OCI-LY3 (cell line): ENCODE measurements around the gene SERBP1.

Experiments
- H2AFZ ChIP-seq: fragments of 200-600, 300-600 bp; shearing (Covaris generic); 2 replicates; pipeline ENCODE4 v1.6.0; 2014; ENCODE audit warnings: antibody characterized with exemption, low read depth, low read length
- H3K27ac ChIP-seq: fragments of 200-600, 300-600 bp; sonication (generic); 2 replicates; pipeline ENCODE4 v1.5.1; 2014; ENCODE audit warnings: mild to moderate bottlenecking, low read length, moderate library complexity, mixed read lengths
- H3K27me3 ChIP-seq: fragments of 200-600, 300-600 bp; sonication (generic); 2 replicates; pipeline ENCODE4 v1.6.1; 2014; ENCODE audit warnings: low read depth, low read length, mixed read lengths
- H3K36me3 ChIP-seq: fragments of 200-600, 300-600 bp; sonication (generic); replicated peaks from 2 replicates; pipeline ENCODE3; 2014; ENCODE audit warnings: low read depth, low read length, mixed read lengths
- H3K4me1 ChIP-seq: fragments of 300-600, 200-600 bp; sonication (generic); 2 replicates; pipeline ENCODE4 v1.6.1; 2014; ENCODE audit warnings: low read length, mixed read lengths
- H3K4me2 ChIP-seq: fragments of 200-600, 300-600 bp; sonication (generic); 2 replicates; pipeline ENCODE4 v1.6.1; 2014; ENCODE audit warnings: low read length, mixed read lengths
- H3K4me3 ChIP-seq: fragments of 300-600, 200-600 bp; sonication (generic); 2 replicates; pipeline ENCODE4 v1.5.1; 2014; ENCODE audit warnings: antibody characterized with exemption, mild to moderate bottlenecking, low read length, moderate library complexity
- H3K79me2 ChIP-seq: fragments of 300-600, 200-600 bp; shearing (Covaris generic); 2 replicates; pipeline ENCODE4 v1.6.1; 2014; ENCODE audit warnings: mild to moderate bottlenecking, low read length, mixed read lengths
- H3K9ac ChIP-seq: fragments of 300-600, 200-600 bp; shearing (Covaris generic); 2 replicates; pipeline ENCODE4 v1.6.0; 2014; ENCODE audit warnings: mild to moderate bottlenecking, low read length, moderate library complexity
- H3K9me3 ChIP-seq: fragments of 200-600, 300-600 bp; shearing (Covaris generic); 2 replicates; pipeline ENCODE4 v1.6.1; 2014; ENCODE audit warnings: low read length, mixed read lengths; ENCODE audit not compliant: insufficient read depth
- H4K20me1 ChIP-seq: fragments of 200-600, 300-600 bp; sonication (generic); 2 replicates; pipeline ENCODE4 v1.6.1; 2016; ENCODE audit warnings: low read length, mixed read lengths; ENCODE audit not compliant: insufficient read depth
- CTCF ChIP-seq: fragments of 200-600, 300-600 bp; sonication (generic); IDR thresholded peaks from 2 replicates; pipeline ENCODE4 v1.5.1; 2014; ENCODE audit warnings: antibody characterized with exemption, low read length, low read depth
- EZH2phosphoT487 ChIP-seq: fragments of 200-600 bp; shearing (Covaris generic); IDR thresholded peaks from 2 replicates; pipeline ENCODE4 v1.6.1; 2018; ENCODE audit warnings: antibody characterized with exemption, mixed run types, low read depth

The SERBP1 gene

GRCh38 chr1:67371043-67371442 is 59.2 kb downstream of the SERBP1 start:
- no peaks in the 10 kb centered on the region for H3K36me3 ChIP-seq
- no peak overlapping the region for H2AFZ ChIP-seq
- no peaks in the 10 kb centered on the region for H3K27me3 ChIP-seq
- H3K79me2 ChIP-seq = no peaks in the 10 kb centered on the region
- no peaks in the 10 kb centered on the region for H3K4me1 ChIP-seq
- H3K4me3 ChIP-seq = no peak overlapping the region
- no peaks in the 10 kb centered on the region for H3K9me3 ChIP-seq
- no peak overlapping the region for H3K27ac ChIP-seq
- no peak overlapping the region for H3K4me2 ChIP-seq
- H4K20me1 ChIP-seq = no peaks in the 10 kb centered on the region
- no peak for TF ChIP-seq CTCF
- no peak for TF ChIP-seq EZH2phosphoT487
- H3K9ac ChIP-seq = no peak overlapping the region

GRCh38 chr1:67368046-67368514 is 62.1 kb downstream of the SERBP1 start:
- no peaks in the 10 kb centered on the region for H3K4me1 ChIP-seq
- no peak overlapping the region for H3K4me2 ChIP-seq
- no peak overlapping the region for H3K9ac ChIP-seq
- H3K36me3 ChIP-seq = no peaks in the 10 kb centered on the region
- H3K9me3 ChIP-seq = no peaks in the 10 kb centered on the region
- H3K4me3 ChIP-seq = no peak overlapping the region
- no peaks in the 10 kb centered on the region for H3K79me2 ChIP-seq
- H2AFZ ChIP-seq = no peak overlapping the region
- no peak overlapping the region for H3K27ac ChIP-seq
- H3K27me3 ChIP-seq = no peaks in the 10 kb centered on the region
- no peak for TF ChIP-seq EZH2phosphoT487
- no peak for TF ChIP-seq CTCF
- H4K20me1 ChIP-seq = no peaks in the 10 kb centered on the region

GRCh38 chr1:67367370-67368045 is 62.7 kb downstream of the SERBP1 start:
- Histone ChIP-seq H3K27me3 (no peaks in the 10 kb centered on the region), H4K20me1 (no peaks in the 10 kb centered on the region), H3K9me3 (no peaks in the 10 kb centered on the region), H3K27ac (no peak overlapping the region), H2AFZ (no peak overlapping the region), H3K4me2 (no peak overlapping the region), H3K36me3 (no peaks in the 10 kb centered on the region), H3K4me3 (no peak overlapping the region), H3K79me2 (no peaks in the 10 kb centered on the region), H3K4me1 (no peaks in the 10 kb centered on the region), H3K9ac (no peak overlapping the region)
- TF ChIP-seq CTCF (no peak), EZH2phosphoT487 (no peak)

GRCh38 chr1:67361641-67362040 is 68.6 kb downstream of the SERBP1 start:
- Histone ChIP-seq H3K27me3 (no peaks in the 10 kb centered on the region), H3K4me1 (no peaks in the 10 kb centered on the region), H3K9ac (no peak overlapping the region), H3K4me2 (no peak overlapping the region), H3K4me3 (no peak overlapping the region), H2AFZ (no peak overlapping the region), H4K20me1 (no peaks in the 10 kb centered on the region), H3K9me3 (no peaks in the 10 kb centered on the region), H3K36me3 (no peaks in the 10 kb centered on the region), H3K79me2 (no peaks in the 10 kb centered on the region), H3K27ac (no peak overlapping the region)
- TF ChIP-seq CTCF (no peak), EZH2phosphoT487 (no peak)
